HT1080 (cell line): ENCODE measurements around the gene RTL9. TPM values are rescaled to one million over a fixed set of nuclear protein-coding genes. Genes with fewer than 3 reads are reported as not detected.
"Not testable (repeated sequence)": the region's sequence is repeated elsewhere in the genome, so short reads cannot be mapped to it uniquely, and the experiment has no call there.

Source experiments
- DNase-seq: peaks from one replicate; pipeline ENCODE4 v3.0.0-alpha.2; 2015; ENCODE audit warnings: low read depth
- polyA plus RNA-seq, 2 experiments: library from polyadenylated mRNA; depleted of rRNA; stranded (reverse); fragments of >200 nt; gene quantifications; 2 replicates each; pipeline ENCODE4 v1.2.3, GENCODE V29; 2015
- total RNA-seq: library from RNA; depleted of rRNA; stranded (reverse); fragments of >200 nt; shearing (Covaris generic); gene quantifications from 2 replicates; pipeline ENCODE4 v1.2.3, GENCODE V29; 2014; rRNA removed

The RTL9 gene
- total RNA-seq = 0.20 and 0.26 TPM in 2 replicates
- 0.10 and 0.12 TPM in 2 replicates for polyA plus RNA-seq (2015; cell fraction: cytosol; rRNA removed)
- 0.27 and 0.45 TPM in 2 replicates for polyA plus RNA-seq (2015; cell fraction: nucleus; rRNA removed)

GRCh38 chrX:110358548-110358947 lies at the start of gene RTL9:
Gene RTL9 (plus strand): TSS chrX:110358848. CDS start chrX:110450618, 91,770 bp downstream.
- DNase-seq = no peak

- DNase-seq = no peak
Measured at GRCh38 chrX:110310000-110310790, 48.5 kb upstream of the RTL9 start.

- no peak for DNase-seq
Measured at GRCh38 chrX:110310896-110311295, 47.8 kb upstream of the RTL9 start.

- no peak for DNase-seq
Measured at GRCh38 chrX:110311437-110312230, 47.0 kb upstream of the RTL9 start.

GRCh38 chrX:110315551-110315950 lies 43.1 kb upstream of the RTL9 start:
- no peak for DNase-seq

GRCh38 chrX:110316351-110317060 lies 42.1 kb upstream of the RTL9 start:
- peak; percentile 20 for DNase-seq

- peak; percentile 3 for DNase-seq
Measured at GRCh38 chrX:110317061-110317819, 41.4 kb upstream of the RTL9 start.

- DNase-seq = peak; percentile 62
Measured at GRCh38 chrX:110317820-110318663, 40.6 kb upstream of the RTL9 start, which contains the start of gene AMMECR1. Gene AMMECR1 (minus strand): TSS chrX:110318085. CDS start chrX:110318071, 14 bp downstream.

GRCh38 chrX:110318664-110318968 lies 40.0 kb upstream of the RTL9 start:
- no peak for DNase-seq

- no peak for DNase-seq
Measured at GRCh38 chrX:110320381-110320987, 38.2 kb upstream of the RTL9 start.

GRCh38 chrX:110321081-110321480 lies 37.6 kb upstream of the RTL9 start:
- no peak for DNase-seq

- DNase-seq = no peak
Measured at GRCh38 chrX:110321670-110322069, 37.0 kb upstream of the RTL9 start.

- peak; percentile 32 for DNase-seq
Measured at GRCh38 chrX:110322603-110323002, 36.0 kb upstream of the RTL9 start.

- no peak for DNase-seq
Measured at GRCh38 chrX:110326712-110327111, 31.9 kb upstream of the RTL9 start.

- no peak for DNase-seq
Measured at GRCh38 chrX:110327336-110327735, 31.3 kb upstream of the RTL9 start.

- DNase-seq = not testable (repeated sequence)
Measured at GRCh38 chrX:110328613-110329012, 30.0 kb upstream of the RTL9 start.

GRCh38 chrX:110331444-110332030 lies 27.1 kb upstream of the RTL9 start:
- no peak for DNase-seq

GRCh38 chrX:110333458-110333857 lies 25.2 kb upstream of the RTL9 start:
- DNase-seq = not testable (repeated sequence)

GRCh38 chrX:110338935-110339334 lies 19.7 kb upstream of the RTL9 start:
- no peak for DNase-seq
